DOHH2 (cell line): ENCODE results near the gene RAB3IL1.

ENCODE experiments used
- H3F3A ChIP-seq: fragments of 200-600 bp; sonication (generic), shearing (Covaris generic); 2 replicates; pipeline ENCODE4 v1.6.0; 2016; ENCODE audit warnings: antibody characterized with exemption, mild to moderate bottlenecking; ENCODE audit not compliant: control insufficient read depth, insufficient read depth
- H3K27ac ChIP-seq: fragments of 200-600 bp; sonication (generic); 2 replicates; pipeline ENCODE4 v1.5.1; 2014; ENCODE audit warnings: low read depth, mild to moderate bottlenecking, low read length, moderate library complexity
- H3K27me3 ChIP-seq: fragments of 200-600 bp; sonication (generic); 2 replicates; pipeline ENCODE4 v1.6.1; 2014; ENCODE audit warnings: mild to moderate bottlenecking, low read length, mixed read lengths; ENCODE audit not compliant: control insufficient read depth
- H3K36me3 ChIP-seq: fragments of 200-600 bp; sonication (generic); 2 replicates; pipeline ENCODE4 v1.6.1; 2014; ENCODE audit warnings: mild to moderate bottlenecking, low read length, moderate library complexity, mixed read lengths; ENCODE audit not compliant: control insufficient read depth
- H3K4me1 ChIP-seq: fragments of 200-600 bp; sonication (generic); 2 replicates; pipeline ENCODE4 v1.6.1; 2014; ENCODE audit warnings: mild to moderate bottlenecking, low read length, mixed read lengths; ENCODE audit not compliant: control insufficient read depth
- H3K4me2 ChIP-seq: fragments of 200-600 bp; sonication (generic); 2 replicates; pipeline ENCODE4 v1.6.0; 2014; ENCODE audit warnings: mild to moderate bottlenecking, low read length, moderate library complexity
- H3K4me3 ChIP-seq: fragments of 200-600 bp; sonication (generic); 2 replicates; pipeline ENCODE4 v1.5.1; 2014; ENCODE audit warnings: mild to moderate bottlenecking, low read length, mixed read lengths
- H3K79me2 ChIP-seq: fragments of 200-600 bp; sonication (generic); 2 replicates; pipeline ENCODE4 v1.6.1; 2014; ENCODE audit warnings: mild to moderate bottlenecking, low read length, mixed read lengths; ENCODE audit not compliant: control insufficient read depth
- H3K9me2 ChIP-seq: fragments of 200-600 bp; sonication (generic); replicated peaks from 2 replicates; pipeline ENCODE4 v1.6.1; 2014; ENCODE audit warnings: mild to moderate bottlenecking, low read length, mixed read lengths; ENCODE audit not compliant: control insufficient read depth
- H3K9me3 ChIP-seq: fragments of 200-600 bp; sonication (generic); 2 replicates; pipeline ENCODE4 v1.6.1; 2014; ENCODE audit warnings: antibody characterized with exemption, low read length, mixed read lengths; ENCODE audit not compliant: control insufficient read depth, insufficient read depth
- H4K20me1 ChIP-seq: fragments of 200-600 bp; sonication (generic); 2 replicates; pipeline ENCODE4 v1.6.0; 2014; ENCODE audit warnings: low read depth, mild to moderate bottlenecking, antibody characterized with exemption, low read length, moderate library complexity; ENCODE audit not compliant: control insufficient read depth, insufficient read depth
- EZH2phosphoT487 ChIP-seq: fragments of 200-600 bp; sonication (generic); IDR thresholded peaks from 2 replicates; pipeline ENCODE4 v1.6.1; 2017; ENCODE audit warnings: borderline replicate concordance, mild to moderate bottlenecking, antibody characterized with exemption, low read length, moderate library complexity, mixed read lengths
- TF ChIP-seq, protein P1 (sequence below): fragments of 200-600 bp; sonication (generic); IDR thresholded peaks from one replicate; pipeline ENCODE4 v1.5.1; 2014; ENCODE audit warnings: antibody characterized with exemption, mild to moderate bottlenecking, low read depth, low read length; ENCODE audit not compliant: poor library complexity, severe bottlenecking

RAB3IL1 gene

DNA sequence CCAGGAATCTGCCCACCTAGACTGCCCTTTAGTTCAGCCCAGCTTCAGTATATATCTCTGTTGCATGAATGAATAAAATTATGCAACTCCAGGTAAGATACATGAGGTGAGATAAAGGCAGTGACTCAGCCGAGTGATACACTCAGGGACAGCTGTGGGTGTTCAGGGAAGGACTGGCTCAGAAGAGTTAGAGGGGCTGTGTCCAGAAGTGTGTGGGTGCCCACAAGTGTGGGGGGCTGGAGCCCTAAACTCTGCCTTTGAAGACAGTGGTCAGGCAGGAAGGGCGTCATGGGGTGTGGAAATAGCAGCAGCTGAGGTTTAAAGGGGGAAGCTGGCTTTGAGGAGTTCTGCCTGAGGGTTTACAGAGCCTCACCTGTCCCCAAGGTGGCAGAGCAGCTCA lies 41.7 kb upstream of the RAB3IL1 start:
- H3K27ac ChIP-seq, result no peak overlapping the region
- no peak overlapping the region for H3K4me2 ChIP-seq
- no peaks in the 10 kb centered on the region; the same call in 1 of the 2 replicates for H3K27me3 ChIP-seq
- H3K9me3 ChIP-seq, result no peaks in the 10 kb centered on the region
- H3K4me3 ChIP-seq, result no peak overlapping the region
- peaks cover 15% of the 10 kb centered on the region for H3K4me1 ChIP-seq
- no peak for TF ChIP-seq EZH2phosphoT487
- TF ChIP-seq, protein P1, sequence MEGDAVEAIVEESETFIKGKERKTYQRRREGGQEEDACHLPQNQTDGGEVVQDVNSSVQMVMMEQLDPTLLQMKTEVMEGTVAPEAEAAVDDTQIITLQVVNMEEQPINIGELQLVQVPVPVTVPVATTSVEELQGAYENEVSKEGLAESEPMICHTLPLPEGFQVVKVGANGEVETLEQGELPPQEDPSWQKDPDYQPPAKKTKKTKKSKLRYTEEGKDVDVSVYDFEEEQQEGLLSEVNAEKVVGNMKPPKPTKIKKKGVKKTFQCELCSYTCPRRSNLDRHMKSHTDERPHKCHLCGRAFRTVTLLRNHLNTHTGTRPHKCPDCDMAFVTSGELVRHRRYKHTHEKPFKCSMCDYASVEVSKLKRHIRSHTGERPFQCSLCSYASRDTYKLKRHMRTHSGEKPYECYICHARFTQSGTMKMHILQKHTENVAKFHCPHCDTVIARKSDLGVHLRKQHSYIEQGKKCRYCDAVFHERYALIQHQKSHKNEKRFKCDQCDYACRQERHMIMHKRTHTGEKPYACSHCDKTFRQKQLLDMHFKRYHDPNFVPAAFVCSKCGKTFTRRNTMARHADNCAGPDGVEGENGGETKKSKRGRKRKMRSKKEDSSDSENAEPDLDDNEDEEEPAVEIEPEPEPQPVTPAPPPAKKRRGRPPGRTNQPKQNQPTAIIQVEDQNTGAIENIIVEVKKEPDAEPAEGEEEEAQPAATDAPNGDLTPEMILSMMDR, result no peak
- no peaks in the 10 kb centered on the region for H3K9me2 ChIP-seq
- no peaks in the 10 kb centered on the region for H3K79me2 ChIP-seq
- H3K36me3 ChIP-seq, result peaks cover 17% of the 10 kb centered on the region
- H4K20me1 ChIP-seq, result peaks cover 13% of the 10 kb centered on the region
- peaks cover 7% of the 10 kb centered on the region for H3F3A ChIP-seq

DNA sequence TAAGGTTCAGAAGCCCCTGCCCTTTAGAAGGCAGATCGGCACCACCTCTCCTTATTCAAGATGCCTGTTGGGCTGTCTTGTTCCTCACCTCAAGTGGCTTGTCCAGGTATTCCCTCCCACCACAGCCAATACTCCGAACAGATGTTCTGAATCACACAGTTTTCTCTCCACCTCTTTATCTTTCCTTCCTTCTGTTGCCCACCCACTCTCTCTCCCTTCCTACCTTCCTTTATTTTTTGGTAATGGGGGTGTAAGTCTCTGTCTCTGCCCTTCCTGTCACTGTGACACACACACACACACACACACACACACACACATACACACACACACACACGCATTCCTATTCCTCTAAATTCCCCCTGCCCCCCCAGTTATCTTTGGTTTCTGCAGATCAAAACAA lies 41.2 kb upstream of the RAB3IL1 start:
- peaks cover 12% of the 10 kb centered on the region for H3K36me3 ChIP-seq
- H3K4me2 ChIP-seq, result no peak overlapping the region
- no peaks in the 10 kb centered on the region for H3K9me3 ChIP-seq
- no peaks in the 10 kb centered on the region for H3K9me2 ChIP-seq
- TF ChIP-seq, protein P1, result no peak
- no peak for TF ChIP-seq EZH2phosphoT487
- peaks cover 13% of the 10 kb centered on the region for H4K20me1 ChIP-seq
- H3K27me3 ChIP-seq, result no peaks in the 10 kb centered on the region; the same call in 1 of the 2 replicates
- peaks cover 9% of the 10 kb centered on the region for H3K4me1 ChIP-seq
- H3F3A ChIP-seq, result peaks cover 1% of the 10 kb centered on the region
- no peak overlapping the region for H3K27ac ChIP-seq
- no peaks in the 10 kb centered on the region for H3K79me2 ChIP-seq
- H3K4me3 ChIP-seq, result no peak overlapping the region

DNA sequence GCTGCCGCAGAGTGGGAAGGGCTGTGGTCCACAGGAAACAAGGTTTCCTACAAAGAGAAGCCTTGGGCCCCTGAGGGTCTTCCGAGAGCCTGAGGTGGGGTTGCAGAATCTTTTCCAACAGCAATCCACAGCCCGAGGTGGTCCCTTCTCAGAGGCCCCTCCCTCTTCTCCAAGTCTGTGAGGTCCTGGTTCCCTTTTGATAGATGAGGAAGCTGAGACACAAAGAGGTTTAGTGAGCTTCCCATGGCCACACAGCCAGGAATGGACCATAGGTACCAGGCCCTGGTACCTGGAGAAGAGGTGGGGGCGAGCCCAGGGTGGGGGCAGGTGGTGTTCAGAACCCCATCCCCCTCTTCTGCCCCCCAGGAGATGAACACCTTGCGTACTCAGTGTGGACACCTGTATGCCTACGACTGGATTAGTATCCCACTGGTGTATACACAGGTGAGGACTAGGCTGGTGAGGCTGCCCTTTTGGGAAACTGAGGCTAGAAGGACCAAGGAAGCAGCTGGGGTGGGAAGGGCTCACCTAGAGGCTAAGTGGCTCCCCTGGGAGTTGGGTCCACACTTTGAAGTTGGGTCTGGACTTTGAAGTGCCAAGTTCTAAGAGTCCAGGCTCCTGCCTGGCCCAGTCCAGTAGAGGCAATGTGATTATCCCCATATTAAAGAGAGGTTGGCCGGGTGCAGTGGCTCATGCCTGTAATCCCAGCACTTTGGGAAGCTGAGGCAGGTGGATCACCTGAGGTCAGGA lies 39.8 kb upstream of the RAB3IL1 start:
- Histone ChIP-seq H3K9me3 (no peaks in the 10 kb centered on the region), H3K4me3 (no peak overlapping the region), H3F3A (no peaks in the 10 kb centered on the region), H4K20me1 (peaks cover 2% of the 10 kb centered on the region; the same call in 1 of the 2 replicates), H3K27ac (no peak overlapping the region), H3K79me2 (no peaks in the 10 kb centered on the region), H3K9me2 (no peaks in the 10 kb centered on the region), H3K27me3 (no peaks in the 10 kb centered on the region; the same call in 1 of the 2 replicates), H3K4me1 (no peaks in the 10 kb centered on the region), H3K4me2 (no peak overlapping the region), H3K36me3 (no peaks in the 10 kb centered on the region; the same call in 1 of the 2 replicates)
- TF ChIP-seq, protein P1, result no peak
- no peak for TF ChIP-seq EZH2phosphoT487
